ENCODE results near the gene ADRA2B.
"Not testable (repeated sequence)": the region's sequence is repeated elsewhere in the genome, so short reads cannot be mapped to it uniquely, and the experiment has no call there.

Gene ADRA2B

GRCh38 chr2:96150007-96150640 is 33.8 kb upstream of the ADRA2B start:
- DNase-seq (ENCODE audit: low read depth), result no peak

DNA sequence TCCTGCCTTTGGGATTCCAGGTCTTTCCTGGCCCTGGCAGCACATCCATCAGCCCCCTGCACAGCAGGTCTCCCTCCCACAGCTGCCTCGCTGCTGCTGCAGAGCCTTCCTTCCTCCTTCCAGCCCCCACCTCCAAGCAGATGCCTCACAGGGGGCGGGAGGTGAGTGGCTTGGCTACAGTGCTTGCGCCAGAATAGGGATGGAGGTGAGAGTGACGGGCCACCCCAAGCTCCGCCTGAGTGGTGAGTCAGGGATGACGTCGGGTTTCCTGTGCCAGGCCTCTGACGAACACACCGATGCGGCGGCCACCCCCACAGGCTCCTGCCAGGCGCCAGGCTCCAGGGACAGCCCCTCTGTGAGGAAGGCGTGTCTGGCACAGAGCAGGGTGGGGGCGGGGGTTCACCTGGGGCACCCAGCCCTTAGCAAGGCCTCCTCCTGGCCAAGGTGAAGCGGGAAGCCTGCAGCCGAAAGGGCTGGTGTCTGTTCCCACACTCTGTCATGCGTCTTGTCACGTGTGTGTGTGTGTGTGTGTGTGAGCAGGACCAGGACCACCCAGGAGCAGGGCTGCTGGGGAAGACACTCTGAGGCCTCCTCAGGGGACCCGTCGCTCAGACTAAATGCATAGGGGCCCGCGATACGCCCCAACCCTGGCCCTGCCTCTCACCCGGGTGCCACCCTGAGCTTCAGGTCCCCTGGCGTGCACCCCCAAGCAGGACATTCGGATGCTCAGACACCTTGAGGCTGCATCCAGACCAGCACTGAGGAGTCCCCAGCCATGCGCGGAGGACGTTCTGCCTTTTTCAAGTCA is 32.2 kb upstream of the ADRA2B start:
- DNase-seq (ENCODE audit: low read depth), result peak; percentile 90

- no peak for DNase-seq (ENCODE audit: low read depth)
These were observed 31.3 kb upstream of the ADRA2B start for GRCh38 chr2:96147593-96148201.

DNA sequence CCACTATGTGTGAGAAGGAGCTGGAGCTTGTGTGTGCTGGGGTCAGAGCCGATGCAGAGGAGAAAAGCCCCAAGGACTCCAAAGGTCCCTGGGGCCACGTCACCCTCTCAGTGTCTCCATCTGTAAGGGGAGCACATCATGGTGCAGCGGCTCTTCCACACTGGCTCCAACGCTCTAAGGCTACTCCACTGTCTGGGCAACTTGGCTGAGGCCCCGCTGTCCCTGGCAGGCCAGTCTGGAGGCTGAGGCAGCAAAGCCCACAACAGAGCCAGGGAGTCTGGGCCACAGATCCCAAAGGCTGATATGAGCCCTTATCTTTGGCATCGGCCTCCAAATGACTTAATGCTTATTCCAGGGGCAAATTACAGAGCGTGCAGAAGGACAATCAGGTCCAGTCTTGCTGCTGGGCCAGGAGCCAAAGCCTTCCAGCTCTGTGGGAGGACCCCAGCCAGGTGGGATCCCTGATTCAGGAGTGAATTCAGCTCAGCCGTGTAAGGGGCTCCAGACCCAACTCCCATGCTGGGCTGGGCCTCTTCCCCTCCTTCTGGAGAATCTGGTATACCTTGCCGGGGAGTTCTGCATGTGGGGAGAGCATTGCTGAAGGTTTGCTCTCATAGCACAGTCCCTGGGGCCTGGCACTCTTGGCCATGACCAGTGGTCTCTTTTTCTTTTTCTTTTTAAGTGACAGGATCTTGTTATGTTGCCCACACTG is 30.7 kb upstream of the ADRA2B start:
- DNase-seq (ENCODE audit: low read depth), result no peak

DNA sequence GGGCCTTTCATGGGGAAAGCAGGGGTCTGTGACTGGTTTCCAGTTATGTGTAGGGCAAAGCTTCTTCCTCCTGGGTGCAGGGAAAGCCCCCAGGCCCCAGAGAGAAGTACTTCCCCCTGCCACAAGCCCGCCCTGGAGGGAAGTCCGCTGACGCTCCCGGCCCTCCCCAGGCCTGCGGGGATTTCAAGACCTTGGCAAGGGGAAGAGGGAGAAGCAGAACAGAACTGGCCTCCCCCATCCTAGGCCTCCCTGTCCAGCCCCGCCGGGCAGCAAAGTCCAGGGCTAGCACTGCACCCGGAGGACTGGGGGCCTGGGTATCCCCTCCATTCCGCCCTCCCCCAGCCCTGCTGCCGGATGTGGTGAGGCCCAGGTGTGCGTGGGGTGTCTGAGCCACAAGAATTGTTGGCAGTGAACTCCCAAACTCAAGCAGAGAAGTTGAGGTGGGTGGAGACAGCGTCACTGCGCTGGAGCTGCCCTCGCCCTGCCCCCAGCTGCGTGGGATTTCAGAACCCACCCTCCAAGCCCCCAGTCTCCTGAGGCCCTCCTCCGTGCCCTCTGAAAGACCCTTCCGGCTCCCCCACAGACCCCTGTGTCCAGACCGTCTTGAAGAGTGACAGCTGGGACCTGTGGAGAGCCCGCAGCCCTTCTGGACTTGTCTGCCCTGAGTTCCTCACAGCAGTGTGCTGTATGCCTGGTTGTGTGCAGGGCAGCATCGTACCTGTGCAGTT is 29.9 kb upstream of the ADRA2B start:
- peak; percentile 83 for DNase-seq (ENCODE audit: low read depth)

- DNase-seq (ENCODE audit: low read depth), result no peak
These were observed 29.4 kb upstream of the ADRA2B start for GRCh38 chr2:96145848-96146152.

- DNase-seq (ENCODE audit: low read depth), result peak; percentile 83
These were observed 28.9 kb upstream of the ADRA2B start, which contains the start of gene DUSP2 for GRCh38 chr2:96145036-96145847. Gene DUSP2, minus strand, starts transcription at chr2:96145440. Its CDS starts 86 bp downstream, at chr2:96145354.

DNA sequence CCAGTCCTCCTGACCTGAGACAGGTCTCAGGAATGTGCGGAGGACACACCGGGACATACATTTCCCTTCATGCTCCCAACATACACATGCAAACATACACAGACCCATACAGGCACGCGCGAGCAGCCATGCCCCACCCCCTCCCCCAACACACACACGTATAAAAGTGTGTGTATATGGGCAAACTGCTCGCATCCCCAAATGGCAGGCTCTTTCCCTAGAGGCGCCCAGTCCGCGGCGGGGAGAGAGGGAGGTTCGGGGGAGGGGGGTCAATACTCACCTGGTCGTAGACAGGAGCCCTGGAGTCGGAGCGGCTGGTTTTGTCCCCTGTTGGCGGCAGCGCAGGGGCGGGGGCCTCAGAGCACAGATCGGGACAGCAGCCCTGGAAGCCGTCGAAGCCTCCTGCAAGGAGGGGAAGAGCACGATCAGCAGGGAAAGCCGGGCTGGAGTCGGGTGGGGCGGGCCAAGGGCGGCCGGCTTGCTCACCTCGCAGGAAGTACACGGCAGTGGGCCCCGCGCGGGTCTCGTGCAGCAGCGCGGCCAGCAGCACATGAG is 28.2 kb upstream of the ADRA2B start:
- DNase-seq (ENCODE audit: low read depth), result no peak

DNA sequence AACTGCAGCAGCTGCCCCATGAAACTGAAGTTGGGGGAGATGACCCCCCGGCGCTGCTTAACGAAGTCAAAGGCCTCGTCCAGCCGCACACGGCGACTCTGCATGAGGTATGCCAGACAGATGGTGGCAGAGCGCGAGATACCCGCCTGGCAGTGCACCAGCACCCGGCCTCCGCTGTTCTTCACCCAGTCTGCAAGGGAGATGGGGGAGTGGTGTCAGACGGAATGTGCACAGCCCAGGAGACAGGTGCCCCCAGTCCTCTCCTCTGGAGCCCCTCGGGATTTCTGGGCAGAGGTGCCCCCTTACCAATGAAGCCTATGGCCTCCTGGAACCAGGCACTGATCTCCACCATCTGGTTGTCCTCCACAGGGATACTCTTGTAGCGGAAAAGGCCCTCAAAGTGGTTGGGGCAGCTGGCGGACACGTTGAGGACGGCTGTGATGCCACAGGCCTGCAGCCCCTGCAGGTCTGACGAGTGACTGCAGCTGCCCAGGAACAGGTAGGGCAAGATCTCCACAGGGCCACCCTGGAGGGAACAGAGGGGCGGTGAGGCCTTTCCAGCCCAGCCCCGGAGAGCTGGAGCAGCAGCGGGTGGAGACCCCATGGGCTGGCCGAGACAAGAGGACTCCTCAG is 27.6 kb upstream of the ADRA2B start:
- no peak for DNase-seq (ENCODE audit: low read depth)

DNA sequence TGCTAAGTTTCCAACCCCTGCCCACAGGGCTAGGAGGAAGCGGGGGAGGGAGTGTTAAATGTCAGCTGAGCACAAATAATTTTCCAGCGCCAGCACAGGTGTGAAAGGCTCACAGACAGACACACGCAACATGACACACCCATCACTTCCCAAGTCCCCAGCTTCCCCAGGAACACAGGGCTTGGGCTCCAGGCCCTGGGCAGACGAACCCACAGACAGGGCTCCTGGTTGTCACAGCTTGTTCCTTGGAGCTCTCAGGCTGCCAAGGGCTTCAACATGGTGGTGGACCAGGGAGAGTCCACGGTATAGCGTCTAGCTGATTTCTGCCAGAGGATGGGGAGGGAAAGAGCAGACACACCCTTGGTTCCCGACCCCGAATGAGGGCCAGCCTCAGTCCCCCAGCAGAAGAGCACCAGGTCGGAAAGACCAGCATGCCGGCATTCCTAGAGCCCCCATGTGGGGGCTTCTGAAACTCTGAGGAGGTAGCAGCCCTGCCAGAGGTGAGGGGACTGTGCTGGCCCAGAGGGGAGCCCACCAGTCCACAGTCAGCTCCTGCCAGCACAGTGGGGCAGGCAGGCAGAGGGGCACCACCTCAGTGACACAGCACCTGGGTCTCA is 27.0 kb upstream of the ADRA2B start:
- DNase-seq (ENCODE audit: low read depth), result no peak

DNA sequence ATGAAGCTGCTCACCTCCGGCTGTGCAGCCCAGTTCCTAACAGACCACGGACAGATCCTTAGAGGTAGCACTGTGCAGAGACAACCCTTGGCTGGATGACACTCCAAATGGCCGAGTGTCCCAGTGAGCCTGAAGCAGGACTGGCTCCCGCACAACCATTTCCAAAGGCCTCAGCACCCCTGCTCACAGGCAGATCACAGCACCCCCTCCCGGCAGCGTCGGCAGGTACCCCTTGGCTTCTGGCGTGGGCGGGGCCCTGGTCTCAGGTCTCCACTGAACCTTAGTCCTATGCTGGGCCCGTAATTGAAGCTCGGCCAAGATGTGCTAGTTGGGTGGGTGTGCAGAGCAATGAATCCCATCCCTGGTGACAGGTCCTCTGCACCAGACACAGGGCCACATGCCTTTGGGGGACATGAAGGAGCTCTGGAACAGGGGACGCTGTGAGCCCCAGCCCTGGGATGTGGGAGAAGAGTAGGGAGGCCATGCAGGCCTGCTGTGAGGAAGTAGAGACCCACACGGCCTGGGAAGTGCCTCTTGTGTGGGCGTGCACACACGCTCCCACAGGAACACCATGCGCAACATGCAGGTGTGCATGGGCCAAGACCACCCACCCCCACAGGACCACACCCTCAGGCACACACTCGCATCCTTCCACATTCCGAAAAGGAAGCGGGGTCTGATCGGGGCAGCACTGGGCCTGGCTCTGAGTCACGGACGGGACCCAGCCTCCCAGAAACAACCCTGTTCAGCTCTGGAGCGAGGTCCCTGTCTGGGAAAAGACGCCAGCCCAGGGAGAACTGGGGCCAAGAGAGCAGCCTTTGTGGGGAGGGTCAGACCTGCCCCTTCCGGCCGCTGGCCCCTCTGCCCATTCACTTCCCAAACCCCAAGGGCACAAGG is 26.1 kb upstream of the ADRA2B start:
- no peak for DNase-seq (ENCODE audit: low read depth)

DNA sequence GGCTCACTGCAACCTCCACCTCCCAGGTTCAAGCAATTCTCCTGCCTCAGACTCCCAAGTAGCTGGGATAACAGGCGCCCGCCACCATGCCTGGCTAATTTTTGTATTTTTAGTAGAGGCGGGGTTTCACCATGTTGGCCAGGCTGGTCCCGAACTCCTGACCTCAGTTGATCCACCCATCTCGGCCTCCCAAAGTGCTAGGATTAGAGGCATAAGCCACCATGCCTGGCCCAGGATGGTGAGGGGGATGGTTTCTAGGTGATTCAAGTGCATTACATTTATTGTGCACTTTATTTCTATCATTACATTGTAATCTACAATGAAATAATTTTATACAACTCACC is 25.2 kb upstream of the ADRA2B start:
- not testable (repeated sequence) for DNase-seq (ENCODE audit: low read depth)

DNA sequence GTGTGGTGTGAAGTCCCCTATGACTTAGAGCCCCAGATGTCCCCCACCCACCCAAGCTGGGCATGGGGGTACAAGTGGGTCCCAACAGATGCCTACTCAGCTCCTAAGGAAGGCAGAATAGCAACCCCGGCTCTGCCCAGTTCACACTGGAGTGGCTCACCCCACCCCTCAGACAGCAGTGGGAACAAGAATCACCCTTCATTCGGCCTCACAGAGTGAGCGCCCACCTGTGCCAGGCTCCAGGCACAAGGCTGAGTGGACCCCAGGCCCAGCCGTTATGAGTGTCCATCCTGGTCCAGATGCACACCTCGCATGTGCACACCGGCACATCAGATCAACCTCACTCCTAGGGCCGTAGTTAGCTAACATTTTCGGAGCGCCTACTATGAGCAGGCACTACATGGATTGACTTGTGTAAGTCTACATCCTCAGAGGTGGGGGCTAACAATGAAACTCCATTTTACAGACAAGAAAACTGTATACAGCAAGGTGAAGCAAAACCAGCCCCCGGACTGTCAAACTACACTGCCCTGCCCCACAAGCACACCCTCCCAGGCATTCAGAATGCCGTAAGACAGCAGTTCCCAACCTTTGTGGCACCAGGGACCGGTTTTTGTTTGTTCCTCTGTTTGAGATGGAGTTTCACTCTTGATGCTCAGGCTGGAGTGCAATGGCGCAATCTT is 24.7 kb upstream of the ADRA2B start:
- DNase-seq (ENCODE audit: low read depth), result no peak

DNA sequence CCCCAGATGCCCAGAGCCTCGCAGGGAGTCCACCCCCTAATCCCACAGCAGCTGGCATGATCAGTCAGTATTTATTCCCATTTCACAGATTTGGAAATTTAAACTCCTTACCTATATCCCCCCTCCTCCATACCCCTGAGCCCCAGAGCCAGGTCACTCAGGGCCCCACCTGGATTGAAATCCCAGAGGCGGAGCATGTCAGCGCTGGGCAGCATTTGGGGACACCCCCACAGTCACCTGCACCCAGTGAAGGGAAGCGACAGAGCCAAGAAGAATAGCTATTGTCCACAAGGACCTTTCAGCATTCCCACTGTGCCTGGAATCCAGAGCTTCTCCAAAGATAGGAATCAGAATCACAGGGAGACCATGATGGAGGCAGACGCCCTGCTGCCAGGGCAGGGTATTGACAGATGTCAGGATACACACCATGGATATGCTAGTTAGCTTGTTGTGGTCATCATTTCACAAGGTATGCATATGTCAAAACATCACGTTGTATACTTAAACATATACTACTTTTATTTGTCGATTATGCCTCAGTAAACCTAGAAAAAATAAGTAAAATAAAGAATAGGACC is 22.9 kb upstream of the ADRA2B start:
- DNase-seq (ENCODE audit: low read depth), result no peak

DNA sequence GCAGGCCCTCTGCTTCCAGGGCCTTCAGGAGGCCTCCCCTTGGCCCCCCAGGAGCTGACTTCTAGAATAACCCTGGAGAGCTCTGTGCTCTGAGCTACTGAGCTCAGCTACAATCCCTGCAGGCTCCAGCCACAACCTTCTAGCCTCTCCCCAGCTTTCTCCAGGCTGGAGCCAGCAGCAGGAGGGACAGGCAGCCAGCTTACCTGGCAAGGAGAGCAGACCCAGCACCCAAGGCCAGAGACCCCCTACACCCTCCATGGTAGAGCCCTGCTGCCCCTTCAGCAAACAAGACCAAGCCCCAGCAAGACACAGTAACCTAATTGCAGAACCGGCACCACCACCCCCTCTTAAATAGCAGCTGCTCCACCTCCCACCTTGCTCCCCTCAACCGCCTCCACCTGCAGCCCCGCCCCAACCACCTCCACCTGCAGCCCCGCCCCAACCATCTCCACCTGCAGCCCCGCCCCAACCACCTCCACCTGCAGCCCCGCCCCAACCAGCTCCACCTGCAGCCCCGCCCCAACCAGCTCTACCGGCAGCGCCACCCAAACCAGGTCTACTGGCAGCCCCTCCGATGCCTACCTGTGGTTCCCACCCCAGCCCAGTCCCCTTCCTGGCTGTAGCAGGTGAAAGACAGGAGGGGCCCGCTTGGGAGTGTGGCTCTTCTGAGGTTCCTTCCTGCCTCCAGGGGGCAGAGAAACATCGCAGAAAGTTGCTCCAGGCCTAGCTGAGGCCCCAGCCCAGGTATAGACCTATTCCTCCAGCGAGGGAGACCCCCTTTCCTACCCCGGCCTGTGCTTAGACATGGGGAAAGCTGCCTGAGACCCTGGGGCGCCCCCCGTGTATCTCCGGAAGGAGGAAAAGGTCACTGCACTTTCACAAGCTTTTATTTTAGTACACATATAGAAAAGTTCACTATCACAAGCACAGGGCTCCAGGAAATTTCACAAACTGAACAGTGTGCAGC is 22.1 kb upstream of the ADRA2B start, which contains the start of gene ASTL:
Gene ASTL, minus strand, starts transcription at position 324 of the 967 bp plus-strand sequence. Its CDS starts 66 bp downstream, at position 258.
- DNase-seq (ENCODE audit: low read depth), result no peak

DNA sequence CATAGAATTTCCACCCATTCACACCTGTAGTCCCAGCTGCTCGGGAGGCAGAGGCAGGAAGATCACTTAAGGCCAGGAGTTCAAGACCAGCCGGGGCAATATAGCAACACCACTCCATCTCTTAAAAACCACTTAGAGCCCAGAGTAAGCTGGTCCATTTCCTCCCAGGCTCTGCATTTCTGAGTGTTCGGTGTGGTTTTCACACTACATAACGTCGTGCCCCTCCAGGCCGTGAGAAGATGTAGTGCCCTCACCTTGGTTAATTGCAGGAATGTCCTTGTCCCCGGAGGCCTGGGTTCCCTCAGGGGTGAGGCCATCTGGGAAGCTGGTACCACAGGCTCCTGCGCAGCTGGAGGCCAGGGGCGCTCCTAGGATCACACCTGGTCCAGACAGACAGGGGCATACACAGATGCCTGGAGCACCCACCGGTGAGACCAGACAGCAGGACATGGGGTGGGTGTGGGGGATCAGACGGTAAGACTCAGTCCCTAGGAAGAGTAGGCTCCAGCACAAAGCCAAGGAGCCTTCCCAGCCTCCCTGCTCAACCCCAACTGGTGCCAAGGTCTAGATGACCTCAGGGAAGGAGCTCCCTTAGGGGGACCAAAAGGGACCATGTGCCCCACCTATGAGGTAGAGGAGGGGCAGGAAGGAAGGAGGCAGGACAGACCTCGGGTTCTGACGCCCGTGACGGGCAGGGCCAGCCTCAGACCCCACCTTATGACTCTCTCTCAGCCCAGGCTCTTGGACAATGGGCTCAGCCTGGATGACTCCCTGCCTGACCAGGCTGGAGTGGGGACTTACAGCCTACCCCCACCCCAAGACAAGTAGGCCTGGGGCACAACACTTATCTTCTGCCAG is 21.2 kb upstream of the ADRA2B start:
- no peak for DNase-seq (ENCODE audit: low read depth)

Measured in activated T-helper 1 cell treated with Interleukin-2 at 50 U/mL for 16 hours (primary cell).